NCI-H1436 (cell line): ENCODE measurements around the gene CTSW.
"Not testable (repeated sequence)": the region's sequence is repeated elsewhere in the genome, so short reads cannot be mapped to it uniquely, and the experiment has no call there.

ENCODE experiments used
- DNase-seq: peaks from one replicate; lab custom pipeline; 2025; lab: John Stamatoyannopoulos, UW

CTSW gene, protein sequence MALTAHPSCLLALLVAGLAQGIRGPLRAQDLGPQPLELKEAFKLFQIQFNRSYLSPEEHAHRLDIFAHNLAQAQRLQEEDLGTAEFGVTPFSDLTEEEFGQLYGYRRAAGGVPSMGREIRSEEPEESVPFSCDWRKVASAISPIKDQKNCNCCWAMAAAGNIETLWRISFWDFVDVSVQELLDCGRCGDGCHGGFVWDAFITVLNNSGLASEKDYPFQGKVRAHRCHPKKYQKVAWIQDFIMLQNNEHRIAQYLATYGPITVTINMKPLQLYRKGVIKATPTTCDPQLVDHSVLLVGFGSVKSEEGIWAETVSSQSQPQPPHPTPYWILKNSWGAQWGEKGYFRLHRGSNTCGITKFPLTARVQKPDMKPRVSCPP

GRCh38 chr11:65879617-65880016 lies at the start of gene CTSW:
Gene CTSW, plus strand, starts transcription at chr11:65879837. Its CDS starts 18 bp downstream, at chr11:65879855.
- DNase-seq, result no peak

GRCh38 chr11:65832231-65832630 lies 47.4 kb upstream of the CTSW start:
- not testable (repeated sequence) for DNase-seq

GRCh38 chr11:65833297-65834030 lies 46.2 kb upstream of the CTSW start, which contains the start of gene SNX32:
Gene SNX32, plus strand, starts transcription at chr11:65833963. Its CDS starts 103 bp downstream, at chr11:65834066.
- peak; percentile 85 for DNase-seq

- no peak for DNase-seq
These were observed 45.4 kb upstream of the CTSW start for GRCh38 chr11:65834202-65834601.

DNA sequence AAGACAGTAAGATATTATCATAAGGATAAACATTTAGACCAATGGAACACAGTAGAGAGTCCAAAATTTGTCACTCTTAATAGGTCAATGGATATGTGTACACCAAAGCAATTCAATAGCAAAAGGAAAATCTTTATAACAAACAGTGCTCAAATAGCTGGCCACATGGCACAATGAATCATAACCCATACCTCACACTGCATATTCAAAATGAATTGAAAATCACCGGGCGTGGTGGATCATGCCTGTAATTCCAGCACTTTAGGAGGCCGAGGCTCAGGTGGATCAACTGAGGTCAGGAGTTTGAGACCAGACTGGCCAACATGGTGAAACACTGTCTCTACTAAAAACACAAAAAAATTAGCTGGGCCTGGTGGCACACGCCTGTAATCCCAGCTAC lies 37.5 kb upstream of the CTSW start:
- DNase-seq, result no peak

- no peak for DNase-seq
These were observed 35.8 kb upstream of the CTSW start for GRCh38 chr11:65843811-65844210.

DNA sequence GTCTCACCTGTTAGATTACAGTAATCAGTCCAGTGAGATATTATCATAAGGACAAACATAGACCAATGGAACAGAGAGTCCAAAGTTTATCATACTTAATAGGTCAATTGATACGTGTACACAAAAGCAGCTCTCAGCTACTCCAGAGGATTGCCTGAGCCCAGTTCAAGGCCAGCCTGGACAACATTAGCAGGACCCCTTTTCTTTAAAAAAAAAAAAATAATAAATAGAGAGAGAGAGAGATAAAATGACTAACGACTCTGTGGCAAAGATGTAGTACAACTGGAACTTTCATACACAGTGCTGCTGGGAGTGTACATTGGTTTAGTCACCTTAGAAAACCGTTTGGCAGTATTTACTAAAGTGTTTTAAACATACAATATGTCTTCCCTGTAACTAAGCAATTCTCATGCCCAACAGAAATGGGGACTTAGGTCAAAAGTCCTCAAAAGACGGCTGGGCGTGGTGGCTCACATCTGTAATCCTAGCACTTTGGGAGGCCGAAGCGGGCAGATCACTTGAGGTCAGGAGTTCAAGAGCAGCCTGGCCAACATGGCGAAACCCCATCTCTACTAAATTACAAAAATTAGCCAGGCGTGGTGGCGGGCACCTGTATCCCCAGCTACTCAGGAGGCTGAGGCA lies 35.3 kb upstream of the CTSW start:
- no peak for DNase-seq

- no peak for DNase-seq
These were observed 31.9 kb upstream of the CTSW start for GRCh38 chr11:65847746-65848145.

GRCh38 chr11:65848693-65849092 lies 30.9 kb upstream of the CTSW start:
- DNase-seq, result not testable (repeated sequence)

DNA sequence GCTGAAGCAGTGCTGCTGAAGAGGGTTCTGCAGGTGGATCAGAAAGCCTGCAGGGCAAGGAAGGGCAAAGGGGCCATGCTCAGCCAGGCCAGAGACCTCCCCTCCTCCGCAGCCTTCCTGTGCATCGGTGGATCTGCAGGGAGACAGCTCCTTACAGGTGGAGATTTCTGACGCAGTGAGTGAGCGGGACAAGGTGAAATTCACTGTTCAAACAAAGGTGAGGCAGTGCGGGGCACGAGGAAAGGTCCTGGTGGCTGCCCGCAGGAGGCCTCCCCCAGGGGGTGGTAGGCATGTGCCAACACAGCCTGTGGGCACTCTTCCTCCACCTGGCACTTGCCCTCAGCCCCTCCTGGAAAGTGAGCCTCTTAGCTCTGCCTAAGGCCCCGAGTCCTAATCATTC lies 30.3 kb upstream of the CTSW start:
- no peak for DNase-seq

DNA sequence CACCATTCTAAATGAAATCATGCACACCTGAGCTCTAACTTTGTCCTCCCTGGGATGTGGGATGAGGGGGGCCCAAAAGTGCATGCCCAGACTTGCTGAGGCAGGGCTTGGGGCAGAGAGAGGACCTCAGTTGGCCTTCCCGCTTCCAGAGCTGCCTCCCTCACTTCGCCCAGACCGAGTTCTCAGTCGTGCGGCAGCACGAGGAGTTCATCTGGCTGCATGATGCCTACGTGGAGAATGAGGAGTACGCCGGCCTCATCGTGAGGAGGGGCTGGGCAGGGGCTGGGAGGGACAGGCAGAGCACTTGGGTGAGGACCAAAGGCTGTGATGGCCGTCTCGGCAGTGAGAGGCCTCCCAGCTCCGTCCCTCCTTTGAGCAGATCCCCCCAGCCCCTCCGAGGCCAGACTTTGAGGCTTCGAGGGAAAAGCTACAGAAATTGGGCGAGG lies 29.8 kb upstream of the CTSW start:
- no peak for DNase-seq

- no peak for DNase-seq
These were observed 29.2 kb upstream of the CTSW start for GRCh38 chr11:65850217-65851082.

- no peak for DNase-seq
These were observed 28.5 kb upstream of the CTSW start for GRCh38 chr11:65851083-65851579.

- no peak for DNase-seq
These were observed 27.7 kb upstream of the CTSW start for GRCh38 chr11:65851811-65852507.

- no peak for DNase-seq
These were observed 27.0 kb upstream of the CTSW start for GRCh38 chr11:65852508-65853245.

- DNase-seq, result no peak
These were observed 26.2 kb upstream of the CTSW start for GRCh38 chr11:65853246-65853979.

- DNase-seq, result no peak
These were observed 25.5 kb upstream of the CTSW start for GRCh38 chr11:65854161-65854592.

DNA sequence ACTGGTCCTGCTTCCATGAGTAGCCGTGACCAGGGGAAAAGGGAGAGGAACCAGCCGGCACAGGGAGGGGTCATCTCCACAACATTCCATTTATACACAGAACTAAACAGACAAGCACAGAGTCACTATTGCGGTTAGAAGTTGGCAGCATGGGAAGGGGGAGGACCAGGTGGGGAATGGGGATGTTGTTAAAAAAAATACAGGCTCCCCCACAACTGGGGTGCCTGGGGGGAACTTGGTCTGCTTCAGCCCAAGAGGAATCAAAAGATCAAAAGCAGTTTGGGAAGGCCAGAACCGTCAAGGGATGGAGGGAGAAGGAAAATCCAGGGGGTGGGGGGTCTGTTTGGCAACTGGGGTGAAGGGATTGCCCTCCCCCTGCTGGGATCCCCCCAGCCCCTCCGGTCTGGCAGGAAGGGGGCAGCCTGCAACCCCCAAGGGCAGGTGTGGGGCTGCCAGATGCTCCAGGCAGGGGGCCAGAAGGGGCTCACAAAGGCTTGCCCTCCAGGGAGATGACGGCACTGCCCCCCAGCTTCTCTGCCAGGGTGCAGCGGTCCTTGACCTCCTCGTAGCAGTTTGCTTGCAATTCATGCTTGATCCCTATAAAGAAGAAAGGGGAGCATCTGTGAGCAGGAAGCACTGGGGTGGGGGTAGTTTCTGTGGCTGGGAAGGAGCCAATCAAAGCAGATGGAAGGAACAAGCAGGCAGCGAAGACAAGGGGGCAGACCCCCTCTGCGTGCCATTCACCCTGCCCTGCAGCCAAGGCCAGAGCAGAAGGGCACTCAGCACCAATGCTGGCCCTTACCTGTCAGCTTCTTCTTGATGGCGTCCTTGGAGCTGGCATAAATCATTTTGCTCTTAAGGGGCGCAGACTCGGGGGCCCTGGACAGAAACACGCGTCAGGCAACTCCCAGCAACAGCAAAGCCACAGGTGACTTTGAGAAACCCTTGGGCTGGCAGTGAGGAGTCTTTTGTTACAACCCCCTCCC lies 24.5 kb upstream of the CTSW start:
- DNase-seq, result no peak
